ENCODE results near the gene MTG1.

MTG1 gene

GRCh38 chr10:133394064-133394663 lies at the start of gene MTG1:
Gene MTG1 (plus strand): TSS chr10:133394157. CDS start chr10:133394221, 64 bp downstream.
- DNase-seq = peak; percentile 79

- no peak for DNase-seq
These were observed 49.7 kb upstream of the MTG1 start for GRCh38 chr10:133344236-133344635.

GRCh38 chr10:133346413-133346812 lies 47.5 kb upstream of the MTG1 start:
- no peak for DNase-seq

GRCh38 chr10:133347710-133348517 lies 46.0 kb upstream of the MTG1 start:
- DNase-seq = no peak

- DNase-seq = no peak
These were observed 44.8 kb upstream of the MTG1 start for GRCh38 chr10:133349160-133349568.

GRCh38 chr10:133349577-133350011 lies 44.4 kb upstream of the MTG1 start:
- no peak for DNase-seq

GRCh38 chr10:133350283-133350949 lies 43.5 kb upstream of the MTG1 start:
- DNase-seq = no peak

- no peak for DNase-seq
These were observed 43.0 kb upstream of the MTG1 start for GRCh38 chr10:133350950-133351329.

GRCh38 chr10:133351408-133352318 lies 42.3 kb upstream of the MTG1 start:
- DNase-seq = no peak

GRCh38 chr10:133353202-133353959 lies 40.6 kb upstream of the MTG1 start:
- no peak for DNase-seq

GRCh38 chr10:133353988-133354605 lies 39.9 kb upstream of the MTG1 start:
- no peak for DNase-seq

- no peak for DNase-seq
These were observed 39.2 kb upstream of the MTG1 start for GRCh38 chr10:133354672-133355240.

- DNase-seq = no peak
These were observed 38.7 kb upstream of the MTG1 start for GRCh38 chr10:133355266-133355665.

GRCh38 chr10:133355991-133356390 lies 38.0 kb upstream of the MTG1 start:
- no peak for DNase-seq

GRCh38 chr10:133356549-133357284 lies 37.2 kb upstream of the MTG1 start:
- no peak for DNase-seq

- DNase-seq = no peak
These were observed 36.4 kb upstream of the MTG1 start, which contains the start of gene FUOM for GRCh38 chr10:133357285-133358161. Gene FUOM (minus strand): TSS chr10:133358019. CDS start chr10:133358007, 12 bp downstream.

- DNase-seq = no peak
These were observed 35.6 kb upstream of the MTG1 start for GRCh38 chr10:133358162-133358924.

GRCh38 chr10:133358925-133359310 lies 35.0 kb upstream of the MTG1 start:
- DNase-seq = no peak
